Activated naive CD8-positive, alpha-beta T cell treated with anti-CD3 and anti-CD28 coated beads, Interleukin-2, amount 10 ng/mL, durations not matched to agents 7 days and 5 days (primary cell): ENCODE data around the gene PRR7. TPM values are rescaled to one million over a fixed set of nuclear protein-coding genes. Genes with fewer than 3 reads are reported as not detected.

Experiments used
- ATAC-seq: fragments of 150-1000 bp; cut with Tn5 transposase; one replicate; pipeline ENCODE4 v1.10.0; 2021; ENCODE audit warnings: low read depth, moderate library complexity
- POLR2A ChIA-PET: fragments of 350-600 bp; sonication (Branson Sonifier 250); formaldehyde crosslinking; loops from one replicate; lab custom pipeline; 2021; ENCODE audit warnings: antibody characterized with exemption; lab: Charles Lee
- DNase-seq: peaks from one replicate; pipeline ENCODE4 v3.0.0; 2021
- H3K27ac Mint-ChIP-seq: one replicate; pipeline ENCODE4 v1.8.0; 2022; ENCODE audit warnings: mild to moderate bottlenecking, mixed read lengths
- H3K27me3 Mint-ChIP-seq: one replicate; pipeline ENCODE4 v1.8.0; 2022; ENCODE audit warnings: mild to moderate bottlenecking, moderate library complexity, mixed read lengths
- H3K36me3 Mint-ChIP-seq: one replicate; pipeline ENCODE4 v1.8.0; 2021; ENCODE audit warnings: mild to moderate bottlenecking, mixed read lengths
- H3K4me1 Mint-ChIP-seq: one replicate; pipeline ENCODE4 v1.8.0; 2021; ENCODE audit warnings: mixed read lengths
- H3K4me3 Mint-ChIP-seq: one replicate; pipeline ENCODE4 v1.8.0; 2022; ENCODE audit warnings: mild to moderate bottlenecking, moderate library complexity, mixed read lengths
- H3K9me3 Mint-ChIP-seq: one replicate; pipeline ENCODE4 v1.8.0; 2021; ENCODE audit warnings: mixed read lengths
- total RNA-seq, 2 experiments: library from RNA; stranded (reverse); gene quantifications; one replicate each; pipeline ENCODE4 v1.2.3, GENCODE V29; 2021

The PRR7 gene
- total RNA-seq, 2 experiments from 2014 or later: 10.0 to 10.6 TPM

DNA sequence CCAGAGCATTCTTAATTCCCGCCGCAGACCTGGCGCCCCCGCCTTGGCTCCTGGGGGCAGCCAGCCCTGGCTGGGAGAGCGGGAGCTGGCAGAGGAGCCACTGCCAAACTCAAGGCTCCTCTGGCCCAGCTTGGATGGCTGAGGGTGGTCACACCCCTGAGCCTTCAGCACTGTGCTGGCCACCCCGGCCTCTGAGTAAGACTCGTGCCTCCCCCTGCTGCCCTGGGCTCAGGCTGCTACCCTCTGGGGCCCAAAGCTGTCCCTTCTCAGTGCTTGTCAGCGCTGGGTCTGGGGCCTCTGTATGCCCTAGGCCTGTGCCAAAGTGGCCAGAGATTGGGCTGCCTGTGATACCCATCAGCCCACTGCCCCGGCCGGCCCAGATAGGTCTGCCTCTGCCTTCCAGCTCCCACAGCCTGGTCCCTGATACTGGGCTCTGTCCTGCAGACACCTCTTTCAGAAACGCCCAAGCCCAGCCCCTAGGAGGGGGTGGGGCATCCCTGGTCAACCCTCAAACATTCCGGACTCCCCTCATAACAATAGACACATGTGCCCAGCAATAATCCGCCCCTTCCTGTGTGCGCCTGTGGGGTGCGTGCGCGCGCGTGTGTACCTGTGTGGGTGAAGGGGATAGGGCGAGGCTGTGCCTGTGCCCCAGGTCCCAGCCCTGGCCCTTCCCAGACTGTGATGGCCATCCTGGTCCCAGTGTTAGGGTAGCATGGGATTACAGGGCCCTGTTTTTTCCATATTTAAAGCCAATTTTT lies 4.4 kb upstream of the PRR7 start:
- H3K36me3 Mint-ChIP-seq: peaks cover 19% of the 10 kb centered on the region
- peaks cover 34% of the 10 kb centered on the region for H3K4me1 Mint-ChIP-seq
- POLR2A ChIA-PET: interaction anchor here (1.0 to 12.5 kb wide), 4 partner anchors 12 to 39 kb away, joined by 4 to 312 read pairs (median 65); partner anchors contain the start of gene GRK6
- peak; percentile 28 for DNase-seq
- no peaks in the 10 kb centered on the region for H3K9me3 Mint-ChIP-seq
- no peaks in the 10 kb centered on the region for H3K27me3 Mint-ChIP-seq
- no peak for ATAC-seq
- H3K4me3 Mint-ChIP-seq: no peak overlapping the region
- no peak overlapping the region for H3K27ac Mint-ChIP-seq

DNA sequence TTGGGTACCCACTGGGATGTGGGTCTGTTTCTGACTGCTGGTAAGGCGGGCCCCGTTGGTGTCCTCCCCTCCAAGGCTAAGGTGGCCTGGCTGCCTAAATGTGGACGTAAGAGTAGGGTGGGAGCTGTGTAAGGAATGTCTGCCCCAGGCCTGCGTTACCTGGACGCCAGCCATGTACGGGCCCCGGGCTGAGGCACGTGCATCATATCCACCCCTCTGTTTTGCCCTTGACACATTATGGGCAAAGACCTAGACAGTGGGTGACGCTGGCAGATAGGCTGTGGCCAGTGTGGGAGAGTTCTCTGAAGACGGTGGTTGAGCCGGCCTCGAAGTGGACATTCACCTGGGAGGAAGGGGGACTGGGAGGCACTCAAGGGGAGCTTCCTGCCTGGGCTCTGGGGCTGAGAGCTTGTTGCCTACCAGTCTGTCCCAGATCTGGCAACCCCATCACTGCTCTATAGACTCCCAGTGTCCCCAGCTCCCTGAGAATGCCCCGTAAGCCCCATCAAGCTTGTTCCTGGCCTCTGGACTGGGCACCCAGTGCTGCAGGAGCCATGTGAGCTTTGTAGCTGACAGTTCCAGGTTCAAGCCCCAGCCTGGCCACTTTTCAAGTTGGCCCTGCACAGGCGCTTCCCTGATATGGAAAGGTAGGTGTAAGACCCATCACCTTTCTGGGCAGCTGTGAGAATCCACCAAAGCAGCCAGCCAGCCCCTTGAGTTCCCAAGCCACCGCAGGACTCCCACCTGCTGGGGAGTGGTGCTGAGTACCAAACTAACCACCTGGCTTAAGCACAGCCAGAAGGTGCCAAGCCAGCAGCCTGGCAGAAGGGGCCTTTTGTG lies 3.2 kb upstream of the PRR7 start:
- Mint-ChIP-seq H3K27me3 (no peaks in the 10 kb centered on the region), H3K36me3 (peaks cover 11% of the 10 kb centered on the region), H3K4me3 (no peak overlapping the region), H3K27ac (peak overlapping the region; percentile 30), H3K9me3 (no peaks in the 10 kb centered on the region), H3K4me1 (peaks cover 38% of the 10 kb centered on the region)
- ATAC-seq (no peak), DNase-seq (no peak)
- POLR2A ChIA-PET: interaction anchor here (0.8 to 12.5 kb wide), 6 partner anchors 6 to 54 kb away, joined by 4 to 312 read pairs (median 26); partner anchors contain the start of gene GRK6

- Mint-ChIP-seq H3K4me3 (no peak overlapping the region), H3K4me1 (peaks cover 38% of the 10 kb centered on the region)
- no peak for ATAC-seq
Measured at GRCh38 chr5:177444106-177445051, 2.2 kb upstream of the PRR7 start.

DNA sequence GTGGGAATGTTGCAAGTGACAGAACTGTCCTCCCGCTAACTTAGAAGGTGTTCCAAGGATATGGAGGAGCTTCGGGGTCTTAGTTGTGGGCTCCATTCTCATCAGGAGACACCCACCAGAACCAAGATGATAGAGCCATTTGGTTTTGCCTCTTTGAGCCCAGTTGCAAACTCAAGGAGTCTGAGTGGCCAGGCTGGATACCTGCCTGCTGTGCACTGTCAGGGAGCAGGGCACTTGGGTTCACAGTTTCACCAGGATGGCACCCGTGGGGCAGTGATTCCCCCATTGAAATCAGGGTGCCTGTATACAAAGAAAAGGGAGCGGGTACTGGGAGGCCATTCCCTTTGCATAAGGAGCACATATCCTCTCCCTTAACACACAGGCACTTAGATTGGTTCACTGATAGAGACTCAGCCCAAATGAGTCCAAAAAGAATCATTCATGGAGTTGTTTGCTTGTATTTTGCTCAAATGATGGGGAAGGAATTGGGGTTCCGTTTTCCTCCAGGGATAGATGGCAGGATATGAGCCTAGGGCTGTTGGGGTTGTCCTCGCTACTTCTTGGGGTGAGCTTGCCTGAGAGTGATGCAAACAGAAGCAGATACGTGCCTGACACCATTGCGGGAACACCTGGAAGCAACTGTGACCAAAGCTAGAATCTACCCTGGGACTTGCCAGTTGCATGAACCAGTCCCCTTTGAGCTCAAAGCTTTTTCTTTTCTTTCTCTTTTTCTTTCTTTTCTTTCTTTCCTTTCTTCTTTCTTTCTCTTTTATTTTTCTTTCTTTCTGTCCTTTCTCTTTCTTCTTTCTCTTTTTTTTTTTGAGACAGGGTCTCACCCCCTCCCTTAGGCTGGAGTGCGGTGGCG lies 1.3 kb upstream of the PRR7 start:
- H3K27ac Mint-ChIP-seq: peak overlapping the region; percentile 87
- peaks cover 30% of the 10 kb centered on the region for H3K4me1 Mint-ChIP-seq

More at GRCh38 chr5:177444106-177445051, 2.2 kb upstream of the PRR7 start:
- Mint-ChIP-seq H3K27ac (peak overlapping the region; percentile 67), H3K36me3 (peaks cover 10% of the 10 kb centered on the region), H3K27me3 (no peaks in the 10 kb centered on the region), H3K9me3 (no peaks in the 10 kb centered on the region)
- POLR2A ChIA-PET: interaction anchor here (0.8 to 12.5 kb wide), 9 partner anchors 7 to 73 kb away, joined by 4 to 312 read pairs (median 18); partner anchors contain the start of gene GRK6
- peak; percentile 43 for DNase-seq

GRCh38 chr5:177445917-177446199 lies 756 bp upstream of the PRR7 start:
- DNase-seq (no peak), ATAC-seq (no peak)
- Mint-ChIP-seq H3K4me3 (peak overlapping the region; percentile 80), H3K36me3 (peaks cover 3% of the 10 kb centered on the region), H3K27me3 (no peaks in the 10 kb centered on the region), H3K4me1 (peaks cover 30% of the 10 kb centered on the region), H3K27ac (peak overlapping the region; percentile 87), H3K9me3 (no peaks in the 10 kb centered on the region)
- POLR2A ChIA-PET: interaction anchor here (0.7 to 12.5 kb wide), 18 partner anchors 9 to 143 kb away, joined by 3 to 312 read pairs (median 6); partner anchors contain the start of genes GRK6, PRELID1 and RAB24

More for the DNA sequence above, 1.3 kb upstream of the PRR7 start:
- peak overlapping the region; percentile 80 for H3K4me3 Mint-ChIP-seq
- DNase-seq (peak; percentile 34), ATAC-seq (no peak)
- POLR2A ChIA-PET: interaction anchor here (0.7 to 12.5 kb wide), 20 partner anchors 8 to 142 kb away, joined by 3 to 312 read pairs (median 6); partner anchors contain the start of genes GRK6, PRELID1 and RAB24
- H3K36me3 Mint-ChIP-seq: peaks cover 3% of the 10 kb centered on the region
- H3K9me3 Mint-ChIP-seq: no peaks in the 10 kb centered on the region
- H3K27me3 Mint-ChIP-seq: no peaks in the 10 kb centered on the region

DNA sequence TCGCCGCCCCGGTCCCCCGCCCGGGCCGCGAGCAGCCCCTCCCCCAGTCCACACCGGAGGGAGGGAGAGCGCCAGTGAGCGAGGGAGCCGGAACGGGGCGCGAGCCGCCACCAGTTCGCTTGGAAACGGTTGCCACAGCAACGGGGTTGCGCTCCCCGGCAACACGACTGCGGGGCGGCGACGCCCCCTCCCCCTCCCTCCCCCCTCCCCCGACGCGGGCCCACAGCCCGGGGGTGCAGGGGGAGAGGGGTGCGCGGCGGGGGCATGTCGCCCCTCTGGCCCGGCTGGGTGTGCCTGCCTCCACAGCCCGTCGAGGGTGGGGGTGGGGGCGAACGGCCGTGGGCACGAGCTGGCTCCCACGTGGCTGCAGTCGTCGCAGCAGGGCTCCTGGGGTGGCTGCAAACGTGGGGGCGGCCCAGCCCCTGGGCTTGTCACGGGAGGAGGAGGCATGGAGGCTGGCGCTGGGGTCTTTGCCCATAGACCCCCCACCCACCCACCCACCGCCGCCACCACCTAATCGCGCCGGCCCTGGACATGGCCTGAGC lies 524 bp downstream of the PRR7 start:
- Mint-ChIP-seq H3K4me1 (peaks cover 30% of the 10 kb centered on the region), H3K4me3 (peak overlapping the region; percentile 28), H3K9me3 (no peaks in the 10 kb centered on the region), H3K36me3 (no peaks in the 10 kb centered on the region), H3K27me3 (no peaks in the 10 kb centered on the region), H3K27ac (no peak overlapping the region)
- DNase-seq (no peak), ATAC-seq (peak; percentile 21)
- POLR2A ChIA-PET: interaction anchor here (0.6 to 12.5 kb wide), 10 partner anchors 8 to 95 kb away, joined by 3 to 312 read pairs (median 8); partner anchors contain the start of genes GRK6 and LMAN2

- peak overlapping the region; percentile 73 for H3K4me3 Mint-ChIP-seq
- H3K9me3 Mint-ChIP-seq: no peaks in the 10 kb centered on the region
- POLR2A ChIA-PET: interaction anchor here (0.6 to 12.5 kb wide), 8 partner anchors 9 to 96 kb away, joined by 3 to 312 read pairs (median 4); partner anchors contain the start of genes GRK6 and LMAN2
- H3K27me3 Mint-ChIP-seq: no peaks in the 10 kb centered on the region
- H3K36me3 Mint-ChIP-seq: no peaks in the 10 kb centered on the region
- ATAC-seq (no peak), DNase-seq (no peak)
- H3K27ac Mint-ChIP-seq: no peak overlapping the region
- peaks cover 29% of the 10 kb centered on the region for H3K4me1 Mint-ChIP-seq
Measured at GRCh38 chr5:177447611-177448243, 1.1 kb downstream of the PRR7 start.

DNA sequence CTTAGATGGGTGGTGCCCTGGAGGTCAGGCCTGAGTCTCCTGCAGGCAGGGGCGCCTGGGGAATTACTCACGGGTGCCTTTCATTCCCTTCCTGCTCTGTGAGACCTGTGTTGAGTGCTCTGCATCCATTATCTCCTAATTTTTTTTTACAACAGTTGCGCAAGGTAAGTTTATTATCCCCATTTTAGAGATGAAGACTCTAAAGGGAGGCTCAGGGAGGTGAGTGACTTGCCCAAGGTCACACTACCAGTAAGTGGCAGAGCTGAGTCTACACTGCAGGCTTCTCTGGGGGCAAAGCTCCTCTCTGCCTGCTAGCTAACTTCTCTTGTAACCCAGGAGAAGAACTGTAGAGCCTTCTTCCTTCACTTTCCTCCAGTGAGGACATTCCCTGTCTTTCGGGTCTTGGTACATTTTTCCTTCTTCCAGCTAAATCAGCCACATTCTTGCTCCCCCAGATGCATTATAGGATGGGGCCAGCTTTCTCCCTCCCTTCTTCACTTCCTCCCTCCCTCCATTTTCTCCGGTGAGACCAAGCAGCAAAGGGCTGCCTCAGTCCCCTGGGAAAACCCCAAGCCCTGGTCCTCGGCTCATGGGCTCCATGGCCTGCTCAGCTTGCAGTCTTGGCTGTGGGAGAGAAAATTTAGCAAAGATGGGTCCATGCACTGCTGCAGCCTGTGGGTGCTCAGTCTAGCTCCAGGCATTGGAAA lies 1.8 kb downstream of the PRR7 start:
- POLR2A ChIA-PET: interaction anchor here (0.6 to 12.5 kb wide), 9 partner anchors 9 to 70 kb away, joined by 3 to 312 read pairs (median 4); partner anchors contain the start of gene GRK6
- peaks cover 3% of the 10 kb centered on the region for H3K27me3 Mint-ChIP-seq
- no peaks in the 10 kb centered on the region for H3K36me3 Mint-ChIP-seq
- peak overlapping the region; percentile 73 for H3K4me3 Mint-ChIP-seq
- no peak for DNase-seq
- H3K9me3 Mint-ChIP-seq: no peaks in the 10 kb centered on the region
- H3K27ac Mint-ChIP-seq: peak overlapping the region; percentile 45
- H3K4me1 Mint-ChIP-seq: peaks cover 29% of the 10 kb centered on the region
- no peak for ATAC-seq

GRCh38 chr5:177449140-177450061 lies 2.8 kb downstream of the PRR7 start:
- no peaks in the 10 kb centered on the region for H3K36me3 Mint-ChIP-seq
- no peak overlapping the region for H3K4me3 Mint-ChIP-seq
- no peak for DNase-seq
- H3K9me3 Mint-ChIP-seq: no peaks in the 10 kb centered on the region
- ATAC-seq: no peak
- peaks cover 6% of the 10 kb centered on the region for H3K27me3 Mint-ChIP-seq
- no peak overlapping the region for H3K27ac Mint-ChIP-seq
- peaks cover 29% of the 10 kb centered on the region for H3K4me1 Mint-ChIP-seq
- POLR2A ChIA-PET: interaction anchor here (0.6 to 12.5 kb wide), 10 partner anchors 12 to 97 kb away, joined by 3 to 312 read pairs (median 3); partner anchors contain the start of genes GRK6 and PDLIM7
